GM19324 (cell line): ENCODE measurements around the gene THAP7.

Source experiments
- ATAC-seq: cut with Tn5 transposase; IDR thresholded peaks from one replicate; pipeline ENCODE4 v1.9.1; 2021; ENCODE audit warnings: mild to moderate bottlenecking, moderate library complexity; ENCODE audit not compliant: unreplicated experiment, low FRiP score

THAP7 gene

GRCh38 chr22:20994902-20995241 is 7.0 kb downstream of the THAP7 start:
- ATAC-seq = no peak

DNA sequence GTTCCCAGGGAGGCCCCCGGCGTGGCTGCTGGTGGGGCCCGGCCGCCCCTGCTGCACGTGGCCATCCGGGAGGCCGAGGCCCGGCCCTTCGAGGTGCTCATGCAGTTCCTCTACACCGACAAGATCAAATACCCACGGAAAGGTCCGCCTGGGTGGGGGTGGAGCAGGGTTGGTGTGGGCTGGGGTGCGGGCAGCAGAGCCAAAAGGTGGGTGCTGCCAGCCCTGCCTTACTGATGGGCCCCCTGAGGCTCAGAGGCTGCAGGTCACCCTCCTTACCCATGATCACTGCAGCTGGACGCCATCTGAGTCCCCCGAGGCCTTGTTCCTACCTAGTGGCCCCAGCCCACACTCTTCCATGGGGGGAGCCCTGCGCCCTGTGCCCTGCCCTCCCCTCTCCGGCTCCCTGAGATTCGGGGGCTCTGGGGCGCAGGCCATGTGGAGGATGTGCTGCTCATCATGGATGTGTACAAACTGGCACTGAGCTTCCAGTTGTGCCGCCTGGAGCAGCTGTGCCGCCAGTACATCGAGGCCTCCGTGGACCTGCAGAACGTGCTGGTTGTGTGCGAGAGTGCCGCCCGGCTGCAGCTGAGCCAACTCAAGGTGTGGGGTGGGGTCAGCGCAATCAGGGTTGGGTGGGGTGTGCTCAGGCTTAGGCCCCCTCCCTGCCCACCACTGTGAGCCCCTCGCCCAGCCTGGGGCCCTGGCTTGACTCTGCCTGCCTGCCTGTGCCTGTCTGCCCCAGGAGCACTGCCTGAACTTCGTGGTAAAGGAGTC is 7.6 kb downstream of the THAP7 start:
- ATAC-seq = no peak

DNA sequence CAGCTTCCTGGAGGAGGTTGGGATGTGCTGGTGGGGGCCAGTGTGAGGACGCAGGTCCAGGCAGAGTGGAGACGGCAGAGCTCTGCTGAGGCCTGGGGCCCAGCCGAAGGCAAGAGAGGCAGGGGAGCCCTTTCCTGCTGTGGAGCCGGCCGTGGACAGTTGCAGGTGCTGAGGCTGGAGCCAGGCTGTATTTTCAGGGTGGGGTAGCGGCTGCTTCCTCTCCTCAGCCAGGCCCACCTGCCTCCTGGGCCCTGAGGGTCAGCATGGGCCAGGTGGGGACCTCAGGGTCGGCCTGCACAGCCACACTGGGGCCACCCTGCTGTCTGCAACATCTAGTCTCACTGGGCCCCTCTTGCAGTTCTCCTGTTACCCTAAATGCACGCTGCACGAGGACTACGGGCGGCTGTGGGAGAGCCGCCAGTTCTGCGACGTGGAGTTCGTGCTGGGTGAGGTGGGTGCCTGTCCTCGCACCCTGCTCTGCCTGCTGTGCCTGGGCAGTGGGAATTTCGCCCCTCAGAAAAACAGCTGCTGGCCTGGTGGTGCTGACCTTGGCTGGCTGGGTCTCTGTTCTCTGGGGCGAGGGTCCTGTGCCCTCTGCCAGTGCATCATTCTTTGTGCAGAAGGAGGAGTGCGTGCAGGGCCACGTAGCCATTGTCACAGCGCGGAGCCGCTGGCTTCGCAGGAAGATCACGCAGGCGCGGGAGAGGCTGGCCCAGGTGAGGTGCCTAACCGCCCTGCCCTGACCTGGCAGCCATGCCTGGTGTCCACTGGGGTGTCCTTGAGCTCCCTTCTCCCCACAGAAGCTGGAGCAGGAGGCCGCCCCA is 8.4 kb downstream of the THAP7 start:
- no peak for ATAC-seq

- no peak for ATAC-seq
Measured at GRCh38 chr22:20992456-20993303, 9.2 kb downstream of the THAP7 start.

GRCh38 chr22:20992056-20992442 is 9.9 kb downstream of the THAP7 start:
- no peak for ATAC-seq

GRCh38 chr22:20991252-20992055 is 10.5 kb downstream of the THAP7 start:
- no peak for ATAC-seq

- ATAC-seq = no peak
Measured at GRCh38 chr22:20990184-20991180, 11.4 kb downstream of the THAP7 start.

GRCh38 chr22:20989323-20990138 is 12.4 kb downstream of the THAP7 start:
- ATAC-seq = no peak

- ATAC-seq = no peak
Measured at GRCh38 chr22:20988573-20989322, 13.2 kb downstream of the THAP7 start.

DNA sequence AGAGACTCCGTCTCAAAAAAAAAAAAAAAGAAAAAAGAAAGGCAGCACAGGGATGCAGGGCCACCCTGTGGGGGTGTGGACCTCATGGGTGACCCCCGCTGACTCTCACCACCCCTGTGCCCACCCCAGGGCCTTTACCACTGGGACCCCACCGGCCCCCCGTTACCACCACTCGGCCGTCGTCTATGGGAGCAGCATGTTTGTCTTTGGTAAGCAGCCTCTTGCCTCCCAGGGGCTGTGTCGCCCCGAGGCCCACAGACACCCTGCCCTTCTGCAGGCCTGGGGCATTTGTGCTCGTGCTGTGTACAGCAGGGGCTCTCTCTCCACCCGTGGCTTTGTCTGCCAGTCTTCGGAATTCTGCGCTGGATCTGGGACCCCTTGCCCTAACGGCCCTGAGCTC is 14.5 kb downstream of the THAP7 start:
- no peak for ATAC-seq

DNA sequence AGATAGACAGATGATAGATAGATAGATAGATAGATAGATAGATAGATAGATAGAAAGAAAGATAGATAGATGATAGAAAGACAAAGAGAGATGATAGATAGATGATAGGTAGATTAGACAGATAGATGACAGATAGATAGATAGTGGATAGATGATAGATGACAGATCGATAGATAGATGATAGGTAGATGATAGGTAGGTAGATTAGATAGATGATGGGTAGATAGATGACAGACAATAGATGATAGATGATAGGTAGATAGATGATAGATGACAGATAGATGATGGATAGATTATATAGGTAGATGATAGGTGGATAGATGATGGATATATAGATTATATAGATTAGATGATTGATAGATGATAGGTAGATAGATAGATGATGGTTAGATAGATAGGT is 15.6 kb downstream of the THAP7 start:
- no peak for ATAC-seq

- no peak for ATAC-seq
Measured at GRCh38 chr22:20985720-20986119, 16.2 kb downstream of the THAP7 start.

- ATAC-seq = no peak
Measured at GRCh38 chr22:20983081-20983771, 18.7 kb downstream of the THAP7 start.

DNA sequence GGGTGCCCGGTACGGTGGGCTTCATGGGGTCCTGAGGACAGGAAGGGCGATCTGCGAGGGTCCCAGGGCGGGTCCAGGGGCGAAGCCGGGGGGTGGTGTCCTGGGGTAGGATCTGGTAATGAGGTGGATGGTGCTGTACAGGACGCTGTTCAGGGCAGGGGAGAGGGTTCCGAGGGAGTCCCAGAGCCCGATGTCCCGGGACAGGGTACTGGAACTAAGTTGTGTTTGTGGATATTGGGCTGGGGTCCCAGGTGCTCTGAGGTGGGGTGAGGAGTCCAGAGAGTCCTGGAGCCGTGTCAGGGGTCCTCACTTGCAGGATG is 19.4 kb downstream of the THAP7 start:
- ATAC-seq = peak; percentile 4

DNA sequence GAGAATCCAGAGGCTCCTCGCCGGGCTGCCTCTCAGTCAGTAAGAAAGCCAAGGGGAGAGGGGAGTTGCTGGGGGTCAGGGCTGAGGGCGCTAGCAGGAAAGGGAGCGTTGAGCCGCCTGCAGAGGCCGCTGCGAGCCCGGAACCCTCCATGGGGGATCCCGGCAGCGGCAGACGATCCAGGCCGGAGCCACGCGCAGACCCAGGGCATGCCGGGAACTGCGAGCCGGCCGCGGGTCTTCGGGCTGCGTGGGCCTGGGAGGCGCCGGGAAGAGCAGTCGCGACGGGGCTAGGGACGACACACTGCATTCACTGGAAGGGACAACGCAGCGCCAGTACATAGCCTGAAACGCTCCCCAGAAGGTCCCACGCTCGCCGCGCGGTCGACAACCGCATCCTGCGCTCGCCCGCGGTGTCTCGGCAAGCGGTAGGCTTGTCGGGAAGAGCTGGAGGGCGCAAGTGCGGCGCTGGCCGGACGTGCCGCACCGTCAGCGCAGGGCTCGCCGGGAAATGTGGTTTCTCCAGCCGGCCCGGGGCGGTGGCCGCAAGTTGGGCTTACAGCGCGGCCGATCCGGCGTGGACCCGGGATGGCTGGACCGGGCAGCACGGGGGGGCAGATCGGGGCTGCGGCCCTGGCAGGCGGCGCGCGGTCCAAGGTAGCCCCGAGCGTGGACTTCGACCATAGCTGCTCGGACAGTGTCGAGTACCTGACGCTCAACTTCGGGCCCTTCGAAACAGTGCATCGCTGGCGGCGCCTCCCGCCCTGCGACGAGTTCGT is 19.9 kb downstream of the THAP7 start, which contains the start of gene LZTR1:
LZTR1 (plus strand) TSS at position 511 of the 776 bp plus-strand sequence; CDS start at position 586, 75 bp downstream.
- peak; percentile 85 for ATAC-seq
